GM19452 (cell line): ENCODE results near the gene GLYATL1B.
A peak's percentile ranks its signal among the peaks of the same experiment; 100 is the strongest.
"Not testable (repeated sequence)": the region's sequence is repeated elsewhere in the genome, so short reads cannot be mapped to it uniquely, and the experiment has no call there.

Source experiments
- ATAC-seq: cut with Tn5 transposase; IDR thresholded peaks from one replicate; pipeline ENCODE4 v1.9.1; 2021; ENCODE audit not compliant: unreplicated experiment

GLYATL1B gene

DNA sequence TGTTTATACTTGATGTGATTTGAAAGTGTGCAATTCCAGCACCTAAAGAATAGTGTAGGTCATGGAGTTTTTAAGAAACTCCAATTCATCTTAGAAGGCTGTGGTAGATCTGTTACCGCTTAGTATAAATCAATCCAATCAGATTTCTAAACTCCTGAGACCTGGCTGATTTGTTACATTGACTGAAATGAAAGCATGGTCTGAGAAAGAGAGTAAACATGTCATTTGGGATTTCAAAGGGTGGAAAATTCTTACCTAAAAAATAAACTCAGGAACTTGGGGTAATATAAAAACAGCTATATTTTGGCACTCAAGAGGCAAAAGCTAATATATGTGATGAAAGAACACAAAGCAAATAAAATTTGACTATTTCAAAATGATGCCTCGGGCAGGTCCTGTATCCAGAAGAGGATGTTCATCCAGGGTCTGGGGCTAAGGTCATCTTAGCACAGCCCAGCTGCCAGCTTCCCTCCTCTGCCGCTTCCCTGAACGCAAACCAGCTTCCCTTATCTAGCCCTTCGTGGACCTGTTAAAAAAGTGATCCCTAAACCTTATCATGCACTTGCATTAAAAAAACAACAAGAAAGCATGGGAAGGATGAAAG lies 10.0 kb downstream of the GLYATL1B start:
- not testable (repeated sequence) for ATAC-seq

DNA sequence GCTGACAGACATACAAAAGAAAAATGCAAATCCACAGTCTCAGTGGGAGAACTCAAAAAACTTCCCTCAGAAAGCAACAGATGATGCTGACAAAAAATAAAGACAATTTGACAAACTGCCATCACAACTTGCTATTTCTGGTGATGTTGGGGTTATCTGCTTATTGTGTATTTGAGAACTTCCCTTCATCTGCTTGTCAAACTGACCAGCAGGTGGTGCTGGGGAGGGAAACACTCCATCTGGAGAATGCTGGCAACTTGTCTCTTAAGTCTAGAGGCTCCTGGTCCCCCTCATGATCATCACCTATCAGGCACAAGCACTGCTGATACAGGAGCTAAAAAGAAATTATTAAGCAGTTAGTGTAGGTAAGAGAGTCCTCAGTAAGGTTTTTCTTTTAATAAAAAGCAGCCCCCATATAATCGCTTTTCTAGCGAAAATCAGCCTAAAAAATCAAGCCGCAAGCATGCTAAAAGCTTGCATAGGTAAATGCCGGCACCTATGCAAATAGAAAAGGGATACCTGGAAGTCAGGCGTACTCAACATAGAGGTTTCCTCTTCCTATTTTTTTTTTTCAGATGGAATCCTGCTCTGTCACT lies 11.1 kb downstream of the GLYATL1B start:
- ATAC-seq: peak; percentile 56

DNA sequence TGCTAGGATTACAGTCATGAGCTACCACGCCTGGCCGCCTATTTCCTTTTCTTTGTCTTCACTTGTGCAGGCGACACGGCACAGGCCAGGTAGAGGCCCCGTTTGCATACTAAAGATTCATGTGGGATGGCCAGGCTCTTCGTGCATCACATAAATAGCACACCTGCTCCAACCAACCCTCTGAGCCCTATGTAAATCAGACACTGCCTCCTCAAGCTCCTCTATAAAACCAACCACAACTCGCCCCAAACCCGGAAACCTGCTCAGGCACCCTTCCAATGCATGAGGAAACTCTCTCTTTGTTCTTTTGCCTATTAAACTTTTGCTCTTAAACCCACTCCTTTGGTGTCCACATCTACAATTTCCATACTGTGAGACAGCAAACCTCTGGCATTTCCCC lies 11.8 kb downstream of the GLYATL1B start:
- ATAC-seq: not testable (repeated sequence)

DNA sequence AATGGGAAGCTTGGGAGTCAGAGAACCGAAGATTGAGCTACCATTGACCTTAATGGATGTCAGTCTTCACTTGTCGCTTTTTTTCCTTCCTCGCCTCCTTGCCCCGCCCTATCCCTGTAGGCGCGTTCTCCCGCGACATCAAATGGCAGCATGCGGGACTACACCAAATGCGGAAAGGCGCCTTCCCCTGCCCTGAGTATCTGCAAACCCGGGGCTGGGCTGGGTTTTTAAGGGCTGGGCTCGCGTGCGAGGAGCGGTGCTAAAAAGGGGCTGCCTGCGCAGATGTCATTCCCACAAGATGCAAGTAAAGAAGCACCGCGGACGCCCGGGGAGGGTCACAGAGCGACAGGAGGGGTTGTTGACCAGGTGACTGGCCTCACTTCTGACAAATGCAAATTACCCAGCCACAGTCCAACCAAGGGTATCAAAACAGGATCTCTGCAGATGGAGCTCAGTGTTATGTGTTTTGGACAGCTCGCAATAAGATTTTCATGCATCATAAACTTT lies 16.2 kb downstream of the GLYATL1B start:
- peak; percentile 68 for ATAC-seq

DNA sequence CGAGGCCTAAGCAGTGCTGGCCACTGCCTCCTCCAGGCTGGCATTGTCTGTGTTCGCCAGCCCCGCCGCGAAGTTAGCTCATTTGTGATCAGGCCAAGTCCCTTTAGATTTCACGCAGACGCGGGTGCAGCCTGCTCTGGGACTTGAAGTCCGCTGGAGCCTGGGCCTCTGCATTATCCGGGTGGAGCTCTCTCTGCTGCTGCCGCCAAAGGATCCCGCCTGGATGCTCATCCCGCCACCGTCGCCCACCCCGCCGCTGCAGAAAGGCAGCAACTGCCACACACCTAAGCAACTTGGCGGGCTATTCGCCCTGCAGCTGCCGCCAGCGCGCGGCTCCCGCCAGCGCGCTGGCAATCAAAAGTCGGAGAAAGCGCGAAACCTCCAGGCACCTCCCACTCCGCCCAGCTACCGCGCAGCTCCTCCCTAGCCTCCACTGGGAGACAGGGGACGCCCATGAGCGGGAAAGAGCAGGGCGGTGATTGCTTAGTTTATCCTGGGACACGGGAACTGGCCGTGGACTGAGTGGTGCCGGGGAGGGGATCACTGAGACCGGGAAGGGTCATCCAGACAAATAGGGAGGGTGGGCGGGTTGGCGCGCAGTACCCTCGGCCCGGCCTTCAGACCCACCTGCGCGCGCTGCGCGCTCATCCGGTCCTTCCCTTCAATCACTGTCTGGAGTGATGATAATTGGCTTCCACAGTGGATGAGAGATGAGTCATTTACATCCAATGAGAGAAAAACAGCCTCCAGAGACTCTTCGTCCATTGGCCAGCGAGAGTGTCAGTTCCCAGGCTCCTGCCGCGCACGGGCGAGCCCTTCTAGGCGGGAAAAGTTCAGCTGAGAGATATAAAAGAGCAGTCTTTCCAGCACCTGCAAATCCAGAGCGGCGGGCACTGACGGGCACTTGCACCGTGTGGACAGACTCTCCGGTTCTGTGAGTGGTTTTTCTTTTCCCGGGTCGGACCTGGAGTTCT lies 20.5 kb downstream of the GLYATL1B start, which contains the start of gene FAM111B:
FAM111B (plus strand) TSS at position 875 of the 974 bp plus-strand sequence. CDS start 2,389 bp downstream, outside the sequence.
- peak; percentile 63 for ATAC-seq

DNA sequence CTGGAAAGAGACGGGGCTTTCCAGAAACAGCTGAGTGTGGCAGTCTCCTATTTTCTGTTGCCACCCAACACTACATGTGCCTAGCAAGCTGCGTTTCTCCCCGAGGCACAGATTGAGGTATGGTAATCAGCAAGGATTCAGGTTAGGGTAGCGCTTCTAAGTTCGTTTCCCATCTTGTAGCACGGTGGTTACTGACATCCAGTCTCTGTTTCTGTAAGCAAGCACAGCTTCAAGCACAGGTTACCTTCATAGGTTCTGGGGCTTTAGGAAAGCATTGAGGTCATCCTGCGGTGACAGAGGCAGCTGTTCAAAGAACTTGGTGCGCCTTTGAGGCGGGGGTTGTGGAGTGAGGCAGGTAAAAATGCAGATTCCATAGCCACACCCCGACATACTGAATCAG lies 21.6 kb downstream of the GLYATL1B start:
- ATAC-seq: not testable (repeated sequence)

DNA sequence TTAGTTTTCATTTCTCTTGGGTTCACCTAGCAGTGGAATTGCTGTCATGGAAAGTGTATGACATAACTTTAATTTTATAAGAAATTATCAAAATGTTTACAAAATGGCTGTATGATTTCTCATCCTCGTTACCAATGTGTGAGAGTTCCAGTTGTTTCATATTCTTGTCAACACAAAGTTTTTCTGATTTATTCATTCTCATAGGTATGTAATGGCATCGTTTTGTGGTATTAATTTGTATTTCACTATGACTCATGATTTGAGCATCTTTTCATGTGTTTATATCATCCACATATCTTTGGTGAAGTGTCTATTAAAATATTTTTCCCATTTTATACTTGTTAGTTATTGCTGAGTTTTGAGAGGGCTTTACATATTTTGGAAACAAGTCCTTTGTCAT lies 26.4 kb downstream of the GLYATL1B start:
- no peak for ATAC-seq

DNA sequence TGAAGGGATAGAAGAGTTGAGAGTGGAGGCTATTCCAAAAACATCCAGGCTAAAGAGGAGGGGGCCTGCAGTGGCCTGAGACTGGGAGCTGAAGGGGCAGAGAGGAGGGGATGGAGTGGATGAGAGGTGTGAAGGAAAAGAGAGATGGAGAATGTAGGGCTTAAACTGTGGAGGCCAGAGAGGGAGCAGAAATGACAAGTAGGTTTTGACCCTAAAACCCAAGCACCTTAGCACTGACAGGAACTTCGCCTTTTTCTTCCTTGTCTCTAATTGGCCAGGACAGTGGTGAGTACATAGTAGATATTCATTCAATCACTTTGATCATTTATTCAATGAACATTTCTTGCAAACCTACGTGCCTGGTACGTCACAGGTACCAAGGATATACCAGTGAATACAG lies 28.2 kb downstream of the GLYATL1B start:
- no peak for ATAC-seq

DNA sequence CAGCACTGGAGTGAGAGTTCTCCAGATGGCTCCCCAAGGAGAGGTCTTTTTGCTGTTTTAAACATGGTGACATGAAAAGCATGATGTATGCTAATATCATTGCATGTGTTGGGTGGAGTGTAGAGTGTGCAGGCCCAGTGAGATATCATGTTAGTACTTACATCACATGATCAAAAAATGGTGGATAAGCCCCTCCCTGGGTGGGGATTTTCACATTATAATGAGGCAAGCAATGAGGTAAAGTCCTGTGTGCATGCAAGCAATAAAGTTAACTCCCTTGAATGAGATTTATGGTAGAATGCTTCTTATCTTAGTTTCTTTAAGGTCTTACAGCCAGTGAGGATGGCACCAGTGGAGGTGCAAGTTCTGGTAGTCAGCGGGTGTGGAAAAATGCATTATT lies 29.4 kb downstream of the GLYATL1B start:
- no peak for ATAC-seq

DNA sequence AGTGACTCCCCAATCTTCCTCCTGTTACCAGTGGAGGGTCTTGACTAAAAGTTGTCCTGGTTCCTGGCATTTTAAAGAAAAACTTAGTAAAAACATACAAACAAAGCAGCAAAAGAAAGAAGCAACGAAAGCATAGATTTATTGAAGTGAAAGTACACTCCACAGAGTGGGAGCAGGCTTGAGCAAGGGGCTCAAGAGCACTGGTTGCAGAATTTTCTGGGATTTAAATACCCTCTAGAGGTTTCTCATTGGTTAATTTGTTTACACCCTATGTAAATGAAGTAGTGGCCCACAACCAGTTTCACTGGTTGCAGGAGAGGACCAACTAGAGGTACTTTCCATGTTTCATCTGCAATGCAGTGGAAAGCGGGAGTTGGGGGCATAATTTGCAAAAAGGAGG lies 31.7 kb downstream of the GLYATL1B start:
- no peak for ATAC-seq

DNA sequence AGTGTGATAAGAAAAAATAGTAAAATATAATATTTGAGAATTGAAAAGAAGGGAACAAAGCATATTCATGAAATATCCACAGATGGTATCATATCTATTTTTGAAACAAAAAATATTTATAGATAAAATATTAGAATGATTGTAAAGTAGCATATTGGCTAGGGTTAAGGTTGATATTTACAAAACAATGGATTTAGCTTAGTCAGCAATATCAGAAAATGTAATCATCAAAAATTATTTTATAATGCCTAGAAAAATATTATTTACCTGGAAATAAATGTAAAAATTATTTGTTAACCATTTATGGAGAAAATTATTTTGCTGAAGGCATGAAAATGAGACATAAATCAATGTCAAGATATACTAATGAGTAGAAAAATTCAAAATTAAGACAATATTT lies 33.7 kb downstream of the GLYATL1B start:
- no peak for ATAC-seq

DNA sequence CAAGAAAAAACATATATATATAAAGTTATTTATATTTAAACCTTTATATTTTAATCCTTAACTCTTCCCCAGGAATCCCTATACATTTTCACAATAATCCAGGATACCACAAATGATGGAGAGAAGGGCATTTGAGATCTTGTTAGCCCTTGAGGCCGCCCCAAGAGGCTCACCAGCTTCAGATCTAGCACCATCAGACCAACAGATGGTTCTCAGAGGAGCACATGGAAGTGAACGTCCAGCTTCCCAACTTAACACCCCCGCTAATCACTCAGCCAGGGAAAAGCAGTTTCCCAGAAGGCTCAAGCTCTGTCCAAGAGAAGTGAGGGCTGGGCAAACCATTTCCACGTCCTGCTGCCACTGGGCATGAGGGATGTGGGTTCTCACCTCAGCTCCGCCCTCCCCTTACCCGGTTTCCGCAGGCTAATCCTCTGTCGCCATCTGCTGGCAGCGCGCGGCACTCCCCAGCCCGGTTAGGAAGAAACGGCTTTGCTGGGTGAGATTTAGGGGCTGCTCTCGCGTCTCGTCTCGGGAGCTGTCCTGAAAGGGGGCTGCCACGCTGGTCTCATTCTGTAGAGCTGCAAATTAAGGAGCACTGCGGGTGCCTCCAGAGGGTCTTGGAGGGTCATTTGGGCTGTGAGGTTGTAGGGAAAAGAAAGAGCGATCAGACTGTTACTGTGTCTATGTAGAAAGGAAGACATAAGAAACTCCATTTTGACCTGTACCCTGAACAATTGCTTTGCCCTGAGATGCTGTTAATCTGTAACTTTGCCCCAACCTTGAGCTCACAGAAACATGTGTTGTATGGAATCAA lies 49.7 kb downstream of the GLYATL1B start:
- peak; percentile 94 for ATAC-seq

DNA sequence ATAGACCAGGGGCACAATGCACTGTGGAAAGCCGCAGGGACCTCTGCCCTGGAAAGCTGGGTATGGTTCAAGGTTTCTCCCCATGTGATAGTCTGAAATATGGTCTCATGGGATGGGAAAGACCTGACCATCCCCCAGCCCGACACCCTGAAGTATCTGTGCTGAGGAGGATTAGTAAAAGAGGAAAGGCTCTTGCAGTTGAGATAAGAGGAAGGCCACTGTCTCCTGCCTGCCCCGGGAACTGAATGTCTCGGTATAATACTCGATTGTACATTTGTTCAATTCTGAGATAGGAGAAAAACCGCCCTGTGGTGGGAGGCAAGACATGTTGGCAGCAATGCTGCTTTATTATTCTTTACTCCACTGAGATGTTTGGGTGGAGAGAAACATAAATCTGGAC lies 50.4 kb downstream of the GLYATL1B start:
- ATAC-seq: not testable (repeated sequence)

DNA sequence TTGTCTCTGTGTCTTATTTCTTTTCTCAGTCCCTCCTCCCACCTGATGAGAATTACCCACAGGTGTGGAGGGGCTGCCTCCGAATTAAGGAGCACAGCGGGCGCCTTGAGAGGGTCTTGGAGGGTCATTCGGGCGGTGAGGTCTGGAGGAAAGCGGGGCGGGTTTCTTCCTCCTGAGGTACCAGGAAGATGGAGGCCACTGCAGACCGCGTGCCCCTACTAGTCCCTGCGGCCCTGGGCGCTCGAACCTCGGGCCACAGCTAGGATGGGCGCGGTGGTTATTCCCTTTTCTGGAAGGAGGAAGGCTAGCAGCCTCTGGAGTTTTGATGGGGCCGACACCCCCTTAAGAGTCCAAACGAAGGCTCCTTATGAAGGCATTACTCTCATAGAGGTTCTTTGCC lies 51.1 kb downstream of the GLYATL1B start:
- ATAC-seq: no peak

DNA sequence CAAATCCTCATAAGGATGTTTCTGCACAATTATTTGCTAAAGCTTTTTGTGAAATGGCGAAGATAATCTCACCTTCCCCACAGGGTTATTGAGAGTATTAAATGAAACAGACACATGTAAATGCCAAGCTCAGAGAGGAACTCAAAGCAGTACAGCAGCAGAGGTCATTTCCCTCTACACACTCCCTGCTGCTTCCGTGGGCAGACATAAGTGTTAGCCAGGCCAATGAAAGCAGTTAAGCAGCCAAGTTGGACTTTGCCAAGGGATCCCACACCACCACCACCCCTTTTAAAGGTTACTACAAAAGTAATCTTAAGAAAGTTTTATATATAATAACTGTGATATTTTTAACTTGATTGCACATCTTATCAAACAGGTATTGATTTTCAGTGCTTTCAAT lies 52.5 kb downstream of the GLYATL1B start:
- no peak for ATAC-seq

DNA sequence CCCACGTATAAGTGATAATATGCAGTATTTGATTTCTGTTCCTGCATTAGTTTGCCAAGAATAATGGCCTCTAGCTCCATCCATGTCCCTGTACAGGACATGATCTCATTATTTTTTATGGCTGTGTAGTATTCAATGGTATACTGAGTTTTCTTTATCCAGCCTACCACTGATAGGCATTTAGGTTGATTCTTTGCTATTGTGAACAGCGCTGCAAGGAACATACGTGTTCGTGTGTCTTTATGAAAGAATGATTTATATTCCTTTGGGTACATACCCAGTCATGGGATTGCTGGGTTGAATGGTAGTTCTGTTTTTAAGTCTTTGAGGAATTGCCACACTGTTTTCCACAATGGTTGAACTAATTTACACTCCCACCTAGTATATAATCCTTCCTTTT lies 55.1 kb downstream of the GLYATL1B start:
- no peak for ATAC-seq

DNA sequence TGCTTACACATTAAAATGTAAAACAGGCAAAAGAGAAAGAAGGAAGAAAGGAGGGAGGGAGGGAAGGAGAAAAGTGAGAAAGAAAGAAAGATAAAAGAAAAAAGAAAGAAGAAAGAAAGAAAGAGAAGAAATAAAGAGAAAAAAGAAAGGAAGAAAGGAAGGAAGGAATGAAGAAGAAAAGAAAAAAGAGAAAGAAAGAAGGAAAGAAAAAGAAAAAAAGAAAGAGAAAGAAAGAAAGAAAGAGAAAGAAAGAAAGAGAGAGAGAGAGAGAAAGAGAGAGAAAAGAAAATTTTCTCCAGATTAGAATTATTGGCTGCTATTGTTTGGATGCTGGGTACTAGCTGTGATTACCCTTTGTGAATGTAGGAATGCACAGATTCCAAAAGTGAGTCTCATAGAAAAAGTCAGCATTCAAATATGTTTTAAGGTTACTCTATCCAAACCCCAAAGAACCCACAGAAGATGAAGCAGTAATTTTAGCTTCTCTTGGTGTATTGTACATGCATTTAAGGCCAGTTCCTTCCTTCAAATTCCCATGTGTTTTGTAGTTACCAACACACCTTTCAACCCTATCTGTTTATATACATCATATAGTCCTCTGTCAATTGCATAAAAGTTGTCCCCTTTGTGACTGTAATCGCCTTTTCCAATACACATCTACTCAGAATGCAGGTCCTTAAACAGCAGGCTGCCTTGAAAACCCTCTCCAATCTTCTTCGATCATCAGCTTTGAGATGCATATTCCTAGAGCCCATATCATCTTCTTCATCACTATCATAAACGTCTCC lies 55.8 kb downstream of the GLYATL1B start:
- no peak for ATAC-seq

DNA sequence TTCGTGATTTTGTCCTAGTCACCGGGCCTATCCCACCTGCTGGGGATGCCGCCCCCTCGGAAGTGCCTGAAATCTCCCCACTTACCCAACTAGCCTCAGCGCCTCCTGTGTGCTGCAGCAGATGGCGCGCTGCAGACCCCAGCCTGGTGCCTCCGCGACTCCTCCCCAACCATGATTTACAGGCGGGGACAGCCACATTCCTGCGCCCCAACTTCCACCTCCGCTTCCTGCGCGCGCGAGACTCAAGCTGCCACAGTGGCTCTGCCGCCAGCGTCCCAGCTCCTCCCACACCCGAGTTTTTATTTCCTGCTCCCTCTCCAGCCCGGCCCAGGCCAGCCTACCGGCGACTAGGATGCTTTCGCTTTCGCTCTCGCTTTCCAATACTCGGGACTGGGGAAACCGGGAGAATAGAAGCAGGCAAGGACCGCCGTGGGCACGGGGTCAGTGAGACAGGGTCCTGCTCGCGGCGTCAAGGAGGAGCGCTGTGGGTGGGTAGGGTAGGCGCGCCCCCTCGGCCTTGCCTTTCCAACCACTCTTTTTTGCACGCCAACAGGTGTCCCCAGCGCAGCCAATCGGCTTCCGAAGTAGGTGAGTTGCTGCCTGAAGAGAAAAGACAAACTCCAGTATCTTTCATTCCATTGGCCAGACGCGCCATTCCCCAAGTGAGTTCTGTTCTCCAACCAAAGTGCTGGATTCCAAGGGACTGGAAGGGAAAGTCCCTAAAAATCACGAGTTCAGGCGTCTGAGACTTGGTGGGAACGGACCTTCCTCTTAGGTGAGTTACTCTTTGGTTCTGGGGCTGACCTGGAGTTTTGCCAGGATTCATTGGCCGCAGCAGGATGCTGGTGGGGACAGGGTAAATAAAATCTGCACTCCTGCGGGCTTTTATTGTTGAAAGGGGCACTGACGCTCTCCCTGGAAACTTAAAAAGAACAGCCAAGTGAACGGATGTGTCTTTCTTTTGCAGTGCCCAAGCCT lies 56.7 kb downstream of the GLYATL1B start, which contains the start of gene FAM111A:
FAM111A (plus strand) TSS at position 327 of the 978 bp plus-strand sequence. CDS start 6,017 bp downstream, outside the sequence.
- ATAC-seq: peak; percentile 64

DNA sequence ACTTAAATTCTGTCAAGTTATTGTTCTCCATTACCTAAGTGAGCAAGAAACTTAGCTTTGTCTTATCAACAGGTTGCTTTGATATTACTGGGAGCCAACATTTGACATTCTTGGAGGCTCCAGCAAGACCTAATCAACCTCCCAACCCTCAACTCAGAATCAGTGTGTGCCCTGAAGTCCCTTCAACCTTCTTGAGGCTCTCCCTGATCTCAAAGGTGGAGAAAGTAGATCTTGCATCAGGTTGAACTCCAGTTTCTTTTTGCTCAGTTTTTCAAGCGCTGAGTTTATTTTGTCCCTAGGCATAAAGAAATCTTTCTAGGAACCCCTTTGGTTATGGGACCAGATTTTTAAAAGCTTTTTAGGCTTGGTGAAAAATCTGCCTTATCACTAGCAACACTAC lies 58.0 kb downstream of the GLYATL1B start:
- ATAC-seq: no peak
